ENCODE measurements around the gene SLC25A22. TPM values are rescaled to one million over a fixed set of nuclear protein-coding genes. Genes with fewer than 3 reads are reported as not detected.

Gene SLC25A22
- total and polyA plus RNA-seq, 3 experiments from 2014 or later: 14.1 to 77.0 (median 73.6) TPM

- Mint-ChIP-seq H3K27me3 (no peaks in the 10 kb centered on the region), H3K27ac (peak overlapping the region; percentile 90 to 98 (median 95)), H3K4me1 (peaks cover 12 to 26% (median 14%) of the 10 kb centered on the region in 3 donors), H3K36me3 (peaks cover 0 to 18% (median 0%) of the 10 kb centered on the region in 3 donors), H3K9me3 (no peaks in the 10 kb centered on the region), H3K4me3 (peak overlapping the region; percentile 91 to 94 (median 92))
- CTCF ChIA-PET: interaction anchor here (0.8 to 1.3 kb wide), 3 partner anchors 15 to 242 kb away, joined by 3 read pairs; no protein-coding TSS in a partner anchor
- Histone ChIP-seq H3K4me3 (ENCODE audit: low read length) (peak overlapping the region; percentile 92), H3K36me3 (ENCODE audit: insufficient read depth, low read length) (peaks cover 4% of the 10 kb centered on the region), H3K9me3 (ENCODE audit: low read length) (no peaks in the 10 kb centered on the region), H3K27me3 (ENCODE audit: insufficient read depth, low read length, poor library complexity, severe bottlenecking) (no peaks in the 10 kb centered on the region), H3K4me1 (ENCODE audit: insufficient read depth, low read length) (peaks cover 25% of the 10 kb centered on the region), H3K27ac (ENCODE audit: low read depth, low read length) (peak overlapping the region; percentile 86)
- no peak for DNase-seq
- POLR2A ChIA-PET: interaction anchor here (0.6 to 2.5 kb wide), 6 partner anchors 12 to 283 kb away, joined by 3 to 8 read pairs (median 5); partner anchors contain the start of genes PNPLA2, RPLP2 and TALDO1
Measured at GRCh38 chr11:796565-797295, 1.4 kb downstream of the SLC25A22 start.

GRCh38 chr11:795634-796564 is 2.2 kb downstream of the SLC25A22 start:
- ChIA-PET CTCF (interaction anchor here (0.8 to 1.3 kb wide), 3 partner anchors 16 to 242 kb away, joined by 3 read pairs; no protein-coding TSS in a partner anchor), POLR2A (interaction anchor here (0.7 to 2.5 kb wide), 6 partner anchors 13 to 505 kb away, joined by 3 to 8 read pairs (median 6); partner anchors contain the start of genes PNPLA2 and RPLP2)
- peak overlapping the region; percentile 92 for H3K4me3 ChIP-seq (ENCODE audit: low read length)

GRCh38 chr11:794766-795633 is 3.1 kb downstream of the SLC25A22 start:
- Mint-ChIP-seq H3K36me3 (peaks cover 0 to 25% (median 0%) of the 10 kb centered on the region in 3 donors), H3K4me1 (peaks cover 12 to 26% (median 14%) of the 10 kb centered on the region in 3 donors), H3K9me3 (no peaks in the 10 kb centered on the region), H3K27ac (peak overlapping the region in 2 of 8 donors; percentile 94 to 97), H3K4me3 (peak overlapping the region; percentile 16 to 92 (median 61)), H3K27me3 (peaks cover 0 to 3% of the 10 kb centered on the region in 2 donors)
- Histone ChIP-seq H3K27ac (ENCODE audit: low read depth, low read length) (peak overlapping the region; percentile 69), H3K4me1 (ENCODE audit: insufficient read depth, low read length) (peaks cover 25% of the 10 kb centered on the region), H3K4me3 (ENCODE audit: low read length) (no peak overlapping the region), H3K27me3 (ENCODE audit: insufficient read depth, low read length, poor library complexity, severe bottlenecking) (no peaks in the 10 kb centered on the region), H3K36me3 (ENCODE audit: insufficient read depth, low read length) (peaks cover 4% of the 10 kb centered on the region), H3K9me3 (ENCODE audit: low read length) (no peaks in the 10 kb centered on the region)
- ChIA-PET POLR2A (interaction anchor here (0.7 to 2.5 kb wide), 3 partner anchors 16 to 504 kb away, joined by 3 to 6 read pairs (median 5); no protein-coding TSS in a partner anchor), CTCF (interaction anchor here (1.3 kb wide), 1 partner anchor 17 kb away, joined by 3 read pairs; no protein-coding TSS in a partner anchor)
- no peak for DNase-seq

More at GRCh38 chr11:795634-796564, 2.2 kb downstream of the SLC25A22 start:
- peak overlapping the region; percentile 86 for H3K27ac ChIP-seq (ENCODE audit: low read depth, low read length)
- no peaks in the 10 kb centered on the region for H3K9me3 ChIP-seq (ENCODE audit: low read length)
- DNase-seq: peak; percentile 73 to 87 (median 74)
- peaks cover 12 to 26% (median 14%) of the 10 kb centered on the region in 3 donors for H3K4me1 Mint-ChIP-seq
- no peaks in the 10 kb centered on the region for H3K9me3 Mint-ChIP-seq
- H3K27me3 ChIP-seq (ENCODE audit: insufficient read depth, low read length, poor library complexity, severe bottlenecking): no peaks in the 10 kb centered on the region
- H3K36me3 ChIP-seq (ENCODE audit: insufficient read depth, low read length): peaks cover 4% of the 10 kb centered on the region
- peak overlapping the region; percentile 91 to 94 (median 92) for H3K4me3 Mint-ChIP-seq
- H3K27me3 Mint-ChIP-seq: peaks cover 0 to 3% of the 10 kb centered on the region in 2 donors
- peaks cover 25% of the 10 kb centered on the region for H3K4me1 ChIP-seq (ENCODE audit: insufficient read depth, low read length)
- H3K27ac Mint-ChIP-seq: peak overlapping the region; percentile 90 to 98 (median 95)
- H3K36me3 Mint-ChIP-seq: peaks cover 0 to 22% (median 0%) of the 10 kb centered on the region in 3 donors

GRCh38 chr11:794013-794765 is 3.9 kb downstream of the SLC25A22 start:
- peaks cover 0 to 25% (median 0%) of the 10 kb centered on the region in 3 donors for H3K36me3 Mint-ChIP-seq
- H3K27ac Mint-ChIP-seq: no peak overlapping the region
- peak overlapping the region in 6 of 7 donors; percentile 5 to 86 (median 36) for H3K4me3 Mint-ChIP-seq
- POLR2A ChIA-PET: no interaction called here
- peaks cover 4% of the 10 kb centered on the region for H3K36me3 ChIP-seq (ENCODE audit: insufficient read depth, low read length)
- no peaks in the 10 kb centered on the region for H3K9me3 ChIP-seq (ENCODE audit: low read length)
- H3K4me3 ChIP-seq (ENCODE audit: low read length): no peak overlapping the region
- peaks cover 12 to 26% (median 14%) of the 10 kb centered on the region in 3 donors for H3K4me1 Mint-ChIP-seq
- peaks cover 25% of the 10 kb centered on the region for H3K4me1 ChIP-seq (ENCODE audit: insufficient read depth, low read length)
- H3K9me3 Mint-ChIP-seq: no peaks in the 10 kb centered on the region
- peaks cover 0 to 3% of the 10 kb centered on the region in 2 donors for H3K27me3 Mint-ChIP-seq
- no peak overlapping the region for H3K27ac ChIP-seq (ENCODE audit: low read depth, low read length)
- no peaks in the 10 kb centered on the region for H3K27me3 ChIP-seq (ENCODE audit: insufficient read depth, low read length, poor library complexity, severe bottlenecking)
- no peak for DNase-seq
- CTCF ChIA-PET: interaction anchor here (0.7 kb wide), 1 partner anchor 36 kb away, joined by 3 read pairs; no protein-coding TSS in a partner anchor

- Histone ChIP-seq H3K36me3 (ENCODE audit: insufficient read depth, low read length) (peaks cover 4% of the 10 kb centered on the region), H3K27me3 (ENCODE audit: insufficient read depth, low read length, poor library complexity, severe bottlenecking) (no peaks in the 10 kb centered on the region), H3K4me1 (ENCODE audit: insufficient read depth, low read length) (peaks cover 25% of the 10 kb centered on the region), H3K9me3 (ENCODE audit: low read length) (no peaks in the 10 kb centered on the region), H3K4me3 (ENCODE audit: low read length) (no peak overlapping the region), H3K27ac (ENCODE audit: low read depth, low read length) (no peak overlapping the region)
- ChIA-PET CTCF (no interaction called here), POLR2A (no interaction called here)
- Mint-ChIP-seq H3K27me3 (peaks cover 3% of the 10 kb centered on the region in 2 donors), H3K4me3 (peak overlapping the region in 2 of 7 donors; percentile 24 to 86), H3K9me3 (no peaks in the 10 kb centered on the region), H3K27ac (peak overlapping the region in 1 of 8 donors; percentile 65), H3K36me3 (peaks cover 0 to 25% (median 0%) of the 10 kb centered on the region in 3 donors), H3K4me1 (peaks cover 12 to 26% (median 14%) of the 10 kb centered on the region in 3 donors)
- DNase-seq: no peak
Measured at GRCh38 chr11:793556-793955, 4.5 kb downstream of the SLC25A22 start.

GRCh38 chr11:792873-793272 is 5.2 kb downstream of the SLC25A22 start:
- Mint-ChIP-seq H3K27ac (peak overlapping the region in 1 of 8 donors; percentile 24), H3K4me3 (no peak overlapping the region), H3K4me1 (peaks cover 12 to 27% (median 14%) of the 10 kb centered on the region in 3 donors), H3K36me3 (peaks cover 0 to 25% (median 0%) of the 10 kb centered on the region in 3 donors), H3K9me3 (no peaks in the 10 kb centered on the region), H3K27me3 (peaks cover 3% of the 10 kb centered on the region in 2 donors)
- Histone ChIP-seq H3K9me3 (ENCODE audit: low read length) (no peaks in the 10 kb centered on the region), H3K4me3 (ENCODE audit: low read length) (no peak overlapping the region), H3K4me1 (ENCODE audit: insufficient read depth, low read length) (peaks cover 25% of the 10 kb centered on the region), H3K27ac (ENCODE audit: low read depth, low read length) (no peak overlapping the region), H3K36me3 (ENCODE audit: insufficient read depth, low read length) (peaks cover 4% of the 10 kb centered on the region), H3K27me3 (ENCODE audit: insufficient read depth, low read length, poor library complexity, severe bottlenecking) (no peaks in the 10 kb centered on the region)
- no peak for DNase-seq
- ChIA-PET CTCF (no interaction called here), POLR2A (no interaction called here)

Measured in CD8-positive, alpha-beta memory T cell (primary cell).